ENCODE measurements around the gene GSK3B. TPM values are rescaled to one million over a fixed set of nuclear protein-coding genes. Genes with fewer than 3 reads are reported as not detected.

The GSK3B gene
- total and polyA plus RNA-seq, 2 donors (not counting 1 experiment from before 2014, with no cell fraction given) = 37.3 to 44.8 TPM

GRCh38 chr3:120071259-120071658 lies 23.0 kb downstream of the GSK3B start:
- Histone ChIP-seq H3K9ac (ENCODE audit: insufficient read depth, low read length) (no peak overlapping the region), H3K9me3 (ENCODE audit: control insufficient read depth, insufficient read depth, low read depth, low read length) (no peaks in the 10 kb centered on the region), H3K4me1 (ENCODE audit: control insufficient read depth, extremely low read depth, insufficient read depth, low read length) (no peaks in the 10 kb centered on the region), H3K27me3 (ENCODE audit: control insufficient read depth, insufficient read depth, low read length) (no peaks in the 10 kb centered on the region), H3K27ac (ENCODE audit: insufficient read depth, low read length) (no peak overlapping the region), H4K20me1 (ENCODE audit: control insufficient read depth, extremely low read depth, insufficient read depth, low read length) (peaks cover 3% of the 10 kb centered on the region), H2AFZ (ENCODE audit: low read length) (no peak overlapping the region), H3K79me2 (ENCODE audit: control insufficient read depth, insufficient read depth, low read length) (peaks cover 88% of the 10 kb centered on the region), H3K4me2 (ENCODE audit: extremely low read depth, insufficient read depth, low read length) (no peak overlapping the region), H3K4me3 (replicated peaks in 1 of 4; ENCODE audit: control extremely low read depth in 1 of 4, insufficient read depth in 1 of 4, low read depth in 3 of 4, low read length in 4 of 4) (no peak overlapping the region), H3K36me3 (ENCODE audit: control insufficient read depth, insufficient read depth, low read length) (no peaks in the 10 kb centered on the region)
- no peak for DNase-seq (ENCODE audit: low read depth in 2 of 2)
- no peak for TF ChIP-seq CTCF (conservative IDR thresholded peaks at IDR 0.05 in 1 of 2, IDR thresholded peaks at IDR 0.05 in 1 of 2; ENCODE audit: low read depth in 1 of 2, low read length in 2 of 2)
- no peak for TF ChIP-seq EZH2 (IDR thresholded peaks at IDR 0.05; ENCODE audit: low read length, missing control alignments)

GRCh38 chr3:120070263-120070981 lies 23.8 kb downstream of the GSK3B start:
- TF ChIP-seq EZH2 (IDR thresholded peaks at IDR 0.05; ENCODE audit: low read length, missing control alignments) = no peak
- no peak for TF ChIP-seq CTCF (conservative IDR thresholded peaks at IDR 0.05 in 1 of 2, IDR thresholded peaks at IDR 0.05 in 1 of 2; ENCODE audit: low read depth in 1 of 2, low read length in 2 of 2)
- no peaks in the 10 kb centered on the region for H3K4me1 ChIP-seq (ENCODE audit: control insufficient read depth, extremely low read depth, insufficient read depth, low read length)
- DNase-seq (ENCODE audit: low read depth in 2 of 2) = no peak
- H2AFZ ChIP-seq (ENCODE audit: low read length) = no peak overlapping the region
- peaks cover 3% of the 10 kb centered on the region for H4K20me1 ChIP-seq (ENCODE audit: control insufficient read depth, extremely low read depth, insufficient read depth, low read length)
- no peaks in the 10 kb centered on the region for H3K9me3 ChIP-seq (ENCODE audit: control insufficient read depth, insufficient read depth, low read depth, low read length)
- no peaks in the 10 kb centered on the region for H3K27me3 ChIP-seq (ENCODE audit: control insufficient read depth, insufficient read depth, low read length)
- peaks cover 88% of the 10 kb centered on the region for H3K79me2 ChIP-seq (ENCODE audit: control insufficient read depth, insufficient read depth, low read length)
- H3K27ac ChIP-seq (ENCODE audit: insufficient read depth, low read length) = no peak overlapping the region
- H3K36me3 ChIP-seq (ENCODE audit: control insufficient read depth, insufficient read depth, low read length) = no peaks in the 10 kb centered on the region
- no peak overlapping the region for H3K4me3 ChIP-seq (replicated peaks in 1 of 4; ENCODE audit: control extremely low read depth in 1 of 4, insufficient read depth in 1 of 4, low read depth in 3 of 4, low read length in 4 of 4)
- H3K9ac ChIP-seq (ENCODE audit: insufficient read depth, low read length) = no peak overlapping the region
- no peak overlapping the region for H3K4me2 ChIP-seq (ENCODE audit: extremely low read depth, insufficient read depth, low read length)

- peaks cover 6% of the 10 kb centered on the region for H4K20me1 ChIP-seq (ENCODE audit: control insufficient read depth, extremely low read depth, insufficient read depth, low read length)
- no peak overlapping the region for H3K9ac ChIP-seq (ENCODE audit: insufficient read depth, low read length)
- no peaks in the 10 kb centered on the region for H3K4me1 ChIP-seq (ENCODE audit: control insufficient read depth, extremely low read depth, insufficient read depth, low read length)
- no peaks in the 10 kb centered on the region for H3K27me3 ChIP-seq (ENCODE audit: control insufficient read depth, insufficient read depth, low read length)
- no peaks in the 10 kb centered on the region for H3K36me3 ChIP-seq (ENCODE audit: control insufficient read depth, insufficient read depth, low read length)
- TF ChIP-seq EZH2 (IDR thresholded peaks at IDR 0.05; ENCODE audit: low read length, missing control alignments) (no peak), CTCF (conservative IDR thresholded peaks at IDR 0.05 in 1 of 2, IDR thresholded peaks at IDR 0.05 in 1 of 2; ENCODE audit: low read depth in 1 of 2, low read length in 2 of 2) (no peak)
- no peak overlapping the region for H3K4me3 ChIP-seq (replicated peaks in 1 of 4; ENCODE audit: control extremely low read depth in 1 of 4, insufficient read depth in 1 of 4, low read depth in 3 of 4, low read length in 4 of 4)
- no peak overlapping the region for H2AFZ ChIP-seq (ENCODE audit: low read length)
- DNase-seq (ENCODE audit: low read depth in 2 of 2) = no peak
- peaks cover 84% of the 10 kb centered on the region for H3K79me2 ChIP-seq (ENCODE audit: control insufficient read depth, insufficient read depth, low read length)
- H3K9me3 ChIP-seq (ENCODE audit: control insufficient read depth, insufficient read depth, low read depth, low read length) = no peaks in the 10 kb centered on the region
- no peak overlapping the region for H3K27ac ChIP-seq (ENCODE audit: insufficient read depth, low read length)
- H3K4me2 ChIP-seq (ENCODE audit: extremely low read depth, insufficient read depth, low read length) = no peak overlapping the region
Observed at GRCh38 chr3:120067083-120067482, 27.2 kb downstream of the GSK3B start.

Measured in fibroblast of lung (primary cell).